RPMI8226 (cell line): ENCODE measurements around the gene HSH2D.
A peak's percentile ranks its signal among the peaks of the same experiment; 100 is the strongest.

Source experiments
- DNase-seq: peaks from one replicate; pipeline ENCODE4 v3.0.0-alpha.2; 2015

The HSH2D gene

GRCh38 chr19:16121141-16121540, 22.3 kb upstream of the HSH2D start:
- DNase-seq: no peak

GRCh38 chr19:16121967-16122366, 21.5 kb upstream of the HSH2D start:
- no peak for DNase-seq

GRCh38 chr19:16124953-16125352, 18.5 kb upstream of the HSH2D start:
- DNase-seq: no peak

- DNase-seq: no peak
Measured at GRCh38 chr19:16125737-16126495, 17.6 kb upstream of the HSH2D start.

GRCh38 chr19:16127080-16127479, 16.4 kb upstream of the HSH2D start:
- DNase-seq: no peak

- DNase-seq: no peak
Measured at GRCh38 chr19:16127776-16128371, 15.6 kb upstream of the HSH2D start.

- no peak for DNase-seq
Measured at GRCh38 chr19:16131648-16132047, 11.8 kb upstream of the HSH2D start.

GRCh38 chr19:16133818-16134217, 9.7 kb upstream of the HSH2D start:
- no peak for DNase-seq

- peak; percentile 63 for DNase-seq
Measured at GRCh38 chr19:16134510-16134909, 9.0 kb upstream of the HSH2D start.

- no peak for DNase-seq
Measured at GRCh38 chr19:16135430-16136127, 7.9 kb upstream of the HSH2D start.

GRCh38 chr19:16136185-16136999, 7.1 kb upstream of the HSH2D start:
- DNase-seq: no peak

GRCh38 chr19:16139752-16140151, 3.7 kb upstream of the HSH2D start:
- DNase-seq: no peak

- DNase-seq: peak; percentile 95
Measured at GRCh38 chr19:16141043-16141442, 2.4 kb upstream of the HSH2D start.

- DNase-seq: no peak
Measured at GRCh38 chr19:16142032-16142580, 1.4 kb upstream of the HSH2D start.

GRCh38 chr19:16144216-16144581, 714 bp downstream of the HSH2D start:
- no peak for DNase-seq

- no peak for DNase-seq
Measured at GRCh38 chr19:16146112-16146511, 2.6 kb downstream of the HSH2D start.

GRCh38 chr19:16148443-16149229, 5.2 kb downstream of the HSH2D start:
- no peak for DNase-seq

GRCh38 chr19:16153582-16154336, 10.3 kb downstream of the HSH2D start:
- peak; percentile 59 for DNase-seq

- no peak for DNase-seq
Measured at GRCh38 chr19:16154557-16154956, 11.1 kb downstream of the HSH2D start.

GRCh38 chr19:16155128-16155527, 11.6 kb downstream of the HSH2D start:
- DNase-seq: no peak

- no peak for DNase-seq
Measured at GRCh38 chr19:16156904-16157303, 13.4 kb downstream of the HSH2D start.
